T47D (cell line): ENCODE data around the gene TMEM45B.

Source experiments
- DNase-seq, 2 experiments: peaks; one replicate each; pipeline versions ENCODE4 v3.0.0 to v3.0.0-alpha.2; 2011 to 2012; ENCODE audit warnings: low read depth in 1 of 2, low spot score in 1 of 2
- JUND ChIP-seq: IDR thresholded peaks from 2 replicates; pipeline ENCODE4 v1.6.1; 2012; ENCODE audit warnings: low read depth
- in situ Hi-C: cut with HindIII; loops from 2 replicates; pipeline ENCODE4 v1.10.0; 2016; ENCODE audit warnings: low sequenced_read_pairs, low pct_unique_long_range_greater_than_20kb

Gene TMEM45B

GRCh38 chr11:129905402-129905801, 89.8 kb downstream of the TMEM45B start:
- no peak for DNase-seq
- TF ChIP-seq JUND, result no peak
- in situ Hi-C loops, result no loop called here
